ENCODE data around the gene SSPN.

Gene SSPN

GRCh38 chr12:26277506-26278246 lies 82.3 kb downstream of the SSPN start:
- no peak overlapping the region for H3K4me3 ChIP-seq (ENCODE audit: low read length)
- peak; percentile 78 for DNase-seq (ENCODE audit: low read depth)
- no peak for TF ChIP-seq CTCF (conservative IDR thresholded peaks at IDR 0.05; ENCODE audit: low read length)

- no peak for DNase-seq (ENCODE audit: low read depth)
- no peak overlapping the region for H3K4me3 ChIP-seq (ENCODE audit: low read length)
These were observed 82.9 kb downstream of the SSPN start for GRCh38 chr12:26278266-26278665.

GRCh38 chr12:26278666-26279065 lies 83.3 kb downstream of the SSPN start:
- no peak for DNase-seq (ENCODE audit: low read depth)
- H3K4me3 ChIP-seq (ENCODE audit: low read length), result no peak overlapping the region
- no peak for TF ChIP-seq CTCF (conservative IDR thresholded peaks at IDR 0.05; ENCODE audit: low read length)

More at GRCh38 chr12:26278266-26278665, 82.9 kb downstream of the SSPN start:
- TF ChIP-seq CTCF (conservative IDR thresholded peaks at IDR 0.05; ENCODE audit: low read length), result no peak

- TF ChIP-seq CTCF (conservative IDR thresholded peaks at IDR 0.05; ENCODE audit: low read length), result no peak
- DNase-seq (ENCODE audit: low read depth), result no peak
- no peak overlapping the region for H3K4me3 ChIP-seq (ENCODE audit: low read length)
These were observed 83.7 kb downstream of the SSPN start for GRCh38 chr12:26279091-26279490.

- DNase-seq (ENCODE audit: low read depth), result no peak
- H3K4me3 ChIP-seq (ENCODE audit: low read length), result no peak overlapping the region
- no peak for TF ChIP-seq CTCF (conservative IDR thresholded peaks at IDR 0.05; ENCODE audit: low read length)
These were observed 84.5 kb downstream of the SSPN start for GRCh38 chr12:26279908-26280307.

- no peak overlapping the region for H3K4me3 ChIP-seq (ENCODE audit: low read length)
- no peak for DNase-seq (ENCODE audit: low read depth)
- TF ChIP-seq CTCF (conservative IDR thresholded peaks at IDR 0.05; ENCODE audit: low read length), result no peak
These were observed 85.5 kb downstream of the SSPN start for GRCh38 chr12:26280869-26281268.

GRCh38 chr12:26281320-26281719 lies 85.9 kb downstream of the SSPN start:
- H3K4me3 ChIP-seq (ENCODE audit: low read length), result no peak overlapping the region
- peak; percentile 79 for DNase-seq (ENCODE audit: low read depth)
- TF ChIP-seq CTCF (conservative IDR thresholded peaks at IDR 0.05; ENCODE audit: low read length), result no peak
